Neural progenitor cell (in vitro differentiated cells): ENCODE results near the gene GALR1. TPM values are rescaled to one million over a fixed set of nuclear protein-coding genes. Genes with fewer than 3 reads are reported as not detected.
A peak's percentile ranks its signal among the peaks of the same experiment; 100 is the strongest.

Source experiments
- DNase-seq: peaks from one replicate; pipeline ENCODE4 v3.0.0-alpha.2; 2016; ENCODE audit warnings: low spot score
- H2AFZ ChIP-seq: fragments of 200-600 bp; sonication (generic); replicated peaks from 2 replicates; pipeline ENCODE4 v1.6.1; 2016; ENCODE audit warnings: antibody characterized with exemption
- H3F3A ChIP-seq: fragments of 200-600 bp; sonication (generic); 2 replicates; pipeline ENCODE4 v1.6.1; 2016; ENCODE audit warnings: antibody characterized with exemption, low read depth
- H3K27ac ChIP-seq: fragments of 200-600 bp; sonication (generic); 2 replicates; pipeline ENCODE4 v1.5.1; 2016; ENCODE audit warnings: mild to moderate bottlenecking
- H3K27me3 ChIP-seq: fragments of 200-600 bp; sonication (generic); 2 replicates; pipeline ENCODE4 v1.6.1; 2016; ENCODE audit warnings: mild to moderate bottlenecking, moderate library complexity
- H3K36me3 ChIP-seq: fragments of 200-600 bp; sonication (generic); 2 replicates; pipeline ENCODE4 v1.5.1; 2016
- H3K4me1 ChIP-seq: fragments of 200-600 bp; sonication (generic); 2 replicates; pipeline ENCODE4 v1.6.1; 2016; ENCODE audit warnings: mixed run types
- H3K4me2 ChIP-seq: fragments of 200-600 bp; sonication (generic); 2 replicates; pipeline ENCODE4 v1.6.1; 2016
- H3K4me3 ChIP-seq: fragments of 200-600 bp; sonication (generic); 2 replicates; pipeline ENCODE4 v1.5.1; 2016
- H3K79me2 ChIP-seq: fragments of 200-600 bp; sonication (generic); 2 replicates; pipeline ENCODE4 v1.6.1; 2016; ENCODE audit warnings: low read depth
- H3K9ac ChIP-seq: fragments of 200-600 bp; sonication (generic); 2 replicates; pipeline ENCODE4 v1.6.1; 2016
- H3K9me3 ChIP-seq: fragments of 200-600 bp; sonication (generic); 2 replicates; pipeline ENCODE4 v1.5.1; 2016; ENCODE audit warnings: low read depth
- H4K20me1 ChIP-seq: fragments of 200-600 bp; sonication (generic); 2 replicates; pipeline ENCODE4 v1.6.1; 2016; ENCODE audit warnings: low read depth
- H3K27ac Mint-ChIP-seq: 3 replicates; pipeline ENCODE4 v1.8.0; 2021; ENCODE audit warnings: mixed read lengths
- H3K27me3 Mint-ChIP-seq: 2 replicates; pipeline ENCODE4 v1.8.0; 2022; ENCODE audit warnings: low read depth, mild to moderate bottlenecking, inconsistent platforms, moderate library complexity, mixed read lengths; ENCODE audit not compliant: insufficient read depth
- H3K36me3 Mint-ChIP-seq: 3 replicates; pipeline ENCODE4 v1.8.0; 2021; ENCODE audit warnings: mixed read lengths
- H3K4me1 Mint-ChIP-seq: 3 replicates; pipeline ENCODE4 v1.8.0; 2021; ENCODE audit warnings: mixed read lengths
- H3K4me3 Mint-ChIP-seq: 3 replicates; pipeline ENCODE4 v1.8.0; 2021; ENCODE audit warnings: mild to moderate bottlenecking, moderate library complexity, mixed read lengths
- H3K9me3 Mint-ChIP-seq: 3 replicates; pipeline ENCODE4 v1.8.0; 2020; ENCODE audit warnings: mixed read lengths
- CTCF ChIP-seq: fragments of 200-600 bp; sonication (generic); IDR thresholded peaks from 2 replicates; pipeline ENCODE4 v1.5.1; 2017; ENCODE audit warnings: antibody characterized with exemption, mild to moderate bottlenecking
- EZH2 ChIP-seq: fragments of 200-600 bp; sonication (generic); IDR thresholded peaks from 2 replicates; pipeline ENCODE4 v1.6.1; 2017; ENCODE audit warnings: antibody characterized with exemption, mild to moderate bottlenecking, moderate library complexity
- EZH2phosphoT487 ChIP-seq: fragments of 200-600 bp; sonication (generic); IDR thresholded peaks from 2 replicates; pipeline ENCODE4 v1.6.1; 2017; ENCODE audit warnings: antibody characterized with exemption
- total RNA-seq: library from RNA; depleted of rRNA; stranded (reverse); fragments of >200 nt; gene quantifications from 2 replicates; pipeline ENCODE4 v1.2.3, GENCODE V29; 2015; ENCODE audit warnings: low replicate concordance

GALR1 gene, protein sequence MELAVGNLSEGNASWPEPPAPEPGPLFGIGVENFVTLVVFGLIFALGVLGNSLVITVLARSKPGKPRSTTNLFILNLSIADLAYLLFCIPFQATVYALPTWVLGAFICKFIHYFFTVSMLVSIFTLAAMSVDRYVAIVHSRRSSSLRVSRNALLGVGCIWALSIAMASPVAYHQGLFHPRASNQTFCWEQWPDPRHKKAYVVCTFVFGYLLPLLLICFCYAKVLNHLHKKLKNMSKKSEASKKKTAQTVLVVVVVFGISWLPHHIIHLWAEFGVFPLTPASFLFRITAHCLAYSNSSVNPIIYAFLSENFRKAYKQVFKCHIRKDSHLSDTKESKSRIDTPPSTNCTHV
- total RNA-seq = not detected in 2 replicates

GRCh38 chr18:77249569-77250500 is at the start of gene GALR1:
GALR1 (plus strand) TSS chr18:77249848; CDS start chr18:77250549, 701 bp downstream.
- Histone ChIP-seq H3F3A (peaks cover 5% of the 10 kb centered on the region), H2AFZ (peak within 1 kb of the TSS; percentile 99), H3K9ac (no peak within 1 kb of the TSS), H4K20me1 (peaks cover 12% of the 10 kb centered on the region), H3K4me1 (peaks cover 15% of the 10 kb centered on the region), H3K9me3 (peaks cover 3% of the 10 kb centered on the region), H3K27me3 (peaks cover 82% of the 10 kb centered on the region), H3K4me3 (peak within 1 kb of the TSS; percentile 74), H3K27ac (no peak within 1 kb of the TSS), H3K79me2 (no peaks in the 10 kb centered on the region), H3K4me2 (peak within 1 kb of the TSS; percentile 99), H3K36me3 (no peaks in the 10 kb centered on the region)
- no peaks in the 10 kb centered on the region for H3K36me3 Mint-ChIP-seq
- peaks cover 18% of the 10 kb centered on the region for H3K9me3 Mint-ChIP-seq
- DNase-seq = peak; percentile 77
- H3K27me3 Mint-ChIP-seq = peaks cover 46% of the 10 kb centered on the region
- H3K27ac Mint-ChIP-seq = no peak within 1 kb of the TSS
- TF ChIP-seq EZH2phosphoT487 = peak; percentile 64
- peak; percentile 77 for TF ChIP-seq EZH2
- TF ChIP-seq CTCF = no peak
- peaks cover 12% of the 10 kb centered on the region for H3K4me1 Mint-ChIP-seq
- H3K4me3 Mint-ChIP-seq = peak within 1 kb of the TSS; percentile 81

- no peaks in the 10 kb centered on the region for H3K36me3 Mint-ChIP-seq
- no peaks in the 10 kb centered on the region for H3K9me3 Mint-ChIP-seq
Measured at GRCh38 chr18:77201506-77201905, 48.1 kb upstream of the GALR1 start.

GRCh38 chr18:77202329-77202728 is 47.3 kb upstream of the GALR1 start:
- Mint-ChIP-seq H3K4me1 (peaks cover 5% of the 10 kb centered on the region), H3K27ac (no peak overlapping the region), H3K36me3 (no peaks in the 10 kb centered on the region), H3K27me3 (peaks cover 5% of the 10 kb centered on the region), H3K4me3 (no peak overlapping the region), H3K9me3 (no peaks in the 10 kb centered on the region)
- Histone ChIP-seq H3K27ac (no peak overlapping the region), H2AFZ (no peak overlapping the region), H3K9ac (no peak overlapping the region), H3K4me1 (no peaks in the 10 kb centered on the region), H3F3A (no peaks in the 10 kb centered on the region), H4K20me1 (no peaks in the 10 kb centered on the region), H3K4me2 (no peak overlapping the region), H3K36me3 (no peaks in the 10 kb centered on the region), H3K9me3 (no peaks in the 10 kb centered on the region), H3K4me3 (no peak overlapping the region), H3K79me2 (no peaks in the 10 kb centered on the region), H3K27me3 (no peaks in the 10 kb centered on the region)
- DNase-seq = no peak
- TF ChIP-seq EZH2phosphoT487 = no peak
- no peak for TF ChIP-seq EZH2
- no peak for TF ChIP-seq CTCF

More at GRCh38 chr18:77201506-77201905, 48.1 kb upstream of the GALR1 start:
- no peaks in the 10 kb centered on the region for H3K27me3 ChIP-seq
- no peak overlapping the region for H2AFZ ChIP-seq
- no peak overlapping the region for H3K27ac ChIP-seq
- no peaks in the 10 kb centered on the region for H4K20me1 ChIP-seq
- H3K9me3 ChIP-seq = no peaks in the 10 kb centered on the region
- H3K36me3 ChIP-seq = no peaks in the 10 kb centered on the region
- no peaks in the 10 kb centered on the region for H3K79me2 ChIP-seq
- no peak overlapping the region for H3K4me2 ChIP-seq
- H3K4me3 ChIP-seq = no peak overlapping the region
- no peak for DNase-seq
- TF ChIP-seq EZH2 (no peak), CTCF (no peak), EZH2phosphoT487 (no peak)
- no peaks in the 10 kb centered on the region for H3F3A ChIP-seq
- H3K4me1 Mint-ChIP-seq = peaks cover 4% of the 10 kb centered on the region
- H3K4me1 ChIP-seq = no peaks in the 10 kb centered on the region
- H3K9ac ChIP-seq = no peak overlapping the region
- H3K4me3 Mint-ChIP-seq = no peak overlapping the region
- no peak overlapping the region for H3K27ac Mint-ChIP-seq
- peaks cover 5% of the 10 kb centered on the region for H3K27me3 Mint-ChIP-seq
